Measurements from ENCODE around the gene PIK3C2G.

PIK3C2G gene

DNA sequence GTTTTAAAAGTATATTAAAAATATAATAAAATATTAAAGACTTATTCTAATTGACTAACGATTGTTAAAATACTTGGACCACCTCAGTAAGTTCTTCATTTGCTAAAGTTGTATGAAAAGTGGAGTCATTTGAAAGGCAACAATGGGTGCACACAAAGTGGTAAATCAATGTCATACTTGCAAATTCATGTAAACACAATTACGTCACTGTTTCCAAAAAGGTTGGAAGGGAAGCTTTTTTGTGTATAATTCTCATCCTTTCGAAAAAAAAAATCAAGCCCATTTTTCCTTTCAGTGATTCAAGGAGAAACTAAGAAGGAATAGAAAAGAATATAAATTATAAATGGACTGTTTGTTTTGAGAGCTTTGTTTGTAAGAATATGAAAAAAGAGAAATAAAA is 166.2 kb downstream of the PIK3C2G start:
- no peak for DNase-seq

DNA sequence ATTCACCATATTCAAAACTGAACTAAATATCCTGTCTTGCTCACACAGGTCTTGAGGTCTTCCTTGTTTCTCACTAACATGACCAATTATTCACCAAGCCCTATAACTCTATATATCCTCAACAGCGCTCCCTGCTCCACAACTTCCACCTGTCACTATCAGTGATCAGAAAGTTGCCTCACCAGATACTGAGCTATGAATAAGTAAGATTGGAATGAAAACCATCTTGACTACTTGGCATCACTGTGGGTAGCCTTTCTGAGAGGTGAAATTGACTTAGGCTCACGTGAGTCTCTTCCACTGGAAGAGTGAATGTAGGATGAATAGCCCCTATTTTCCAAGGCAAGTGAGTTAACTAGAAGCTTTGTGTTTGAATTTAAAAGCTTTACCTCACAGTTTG is 167.1 kb downstream of the PIK3C2G start:
- no peak for DNase-seq

DNA sequence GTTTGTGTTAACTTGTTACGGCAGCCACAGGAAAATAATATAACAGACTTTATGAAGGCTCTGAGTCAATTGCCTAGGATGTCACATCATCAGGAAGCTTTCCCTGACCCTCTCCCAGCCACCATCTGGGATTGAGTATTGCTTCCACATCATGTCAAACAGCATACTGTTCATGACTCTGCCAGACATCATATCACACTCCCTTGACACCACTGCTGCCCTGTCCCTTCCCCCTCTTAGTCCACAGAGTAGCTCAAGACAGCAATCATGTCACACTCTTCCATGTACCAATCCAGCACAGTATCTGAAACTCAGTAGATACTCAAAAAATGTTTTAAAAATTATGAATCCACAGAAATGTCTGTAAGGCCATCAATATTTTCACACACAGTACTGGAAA is 168.0 kb downstream of the PIK3C2G start:
- no peak for DNase-seq

DNA sequence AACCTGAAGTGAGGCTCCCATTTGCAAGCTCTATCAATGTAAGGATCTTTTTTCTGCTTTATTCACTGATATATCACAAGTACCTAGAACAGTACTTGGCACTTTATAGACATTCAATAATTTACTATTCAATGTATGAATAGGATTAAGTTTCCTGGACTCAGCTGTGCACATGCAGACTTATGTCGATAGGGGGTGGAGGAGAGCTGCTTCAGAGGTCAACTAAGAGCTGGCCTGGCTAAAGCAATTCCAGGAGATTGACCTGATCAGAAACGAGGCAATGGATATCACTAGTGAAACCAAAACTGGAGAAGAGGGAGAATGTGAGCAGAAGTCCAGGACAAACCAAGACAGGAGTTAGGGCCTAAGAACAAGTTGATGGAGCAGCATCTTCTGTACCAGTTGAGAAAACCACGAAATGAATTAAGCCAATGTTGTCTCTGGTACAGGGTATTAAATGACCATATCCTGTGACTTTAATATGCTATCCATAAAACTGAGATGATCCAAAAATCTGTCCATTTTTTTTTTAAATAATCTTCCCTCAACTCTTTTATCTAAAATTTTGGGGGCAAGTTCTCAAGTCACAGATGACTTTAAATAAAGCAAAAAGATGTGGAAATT is 169.2 kb downstream of the PIK3C2G start:
- peak; percentile 20 to 21 for DNase-seq

DNA sequence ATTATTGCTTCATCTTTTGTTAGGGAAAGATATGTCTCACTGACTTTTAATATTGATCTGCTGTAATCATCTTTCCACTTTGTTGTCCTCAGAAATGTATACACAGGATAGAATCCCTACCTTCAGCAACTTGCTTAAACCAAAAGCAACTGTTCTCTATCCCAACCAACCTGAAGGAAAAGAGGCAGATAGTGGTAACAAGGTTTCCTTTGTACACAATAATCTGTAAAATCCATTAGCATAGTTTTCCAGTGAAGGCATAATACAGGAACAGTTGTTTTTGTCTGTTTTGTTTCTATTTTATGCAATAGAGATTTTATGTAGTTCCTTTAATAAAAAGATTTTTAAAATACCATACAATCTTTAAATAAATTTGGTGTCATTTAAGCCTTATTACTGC is 170.5 kb downstream of the PIK3C2G start:
- DNase-seq: no peak

DNA sequence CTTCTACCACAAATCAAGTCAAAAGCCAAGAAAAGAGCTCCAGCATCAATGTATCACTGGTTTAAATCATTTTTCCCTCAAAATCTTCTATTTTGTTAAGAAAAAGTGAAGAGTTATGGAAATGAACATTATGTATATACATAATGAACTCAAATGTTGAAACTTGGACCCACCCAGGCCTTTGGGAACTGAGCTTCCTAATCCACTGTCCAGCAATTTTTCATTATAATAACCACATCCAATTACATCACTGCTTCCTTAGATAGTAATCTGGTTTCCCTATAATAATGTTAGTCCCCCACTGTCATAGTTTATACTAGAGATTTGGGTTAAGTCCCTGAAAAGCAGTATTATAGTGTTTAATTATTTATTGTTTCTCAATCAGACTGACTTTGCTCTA is 170.9 kb downstream of the PIK3C2G start:
- DNase-seq: no peak

DNA sequence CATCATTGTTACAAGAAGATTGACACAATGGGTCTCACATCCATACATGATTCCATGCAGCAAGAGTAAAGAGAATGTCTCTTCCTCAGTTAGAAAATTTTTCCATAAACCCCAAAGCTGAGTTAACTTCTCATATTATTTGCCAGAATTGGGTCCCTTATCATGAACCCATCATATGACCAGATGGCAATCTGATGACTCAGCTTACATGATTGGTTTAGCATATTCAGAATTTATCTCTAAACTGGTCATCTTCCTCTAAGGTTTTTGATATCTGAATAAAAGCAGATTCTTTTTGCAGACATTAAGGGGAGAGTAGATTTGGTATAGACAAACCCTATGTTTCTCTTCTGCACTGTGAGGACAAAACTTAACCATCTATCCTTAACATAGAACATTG is 174.9 kb downstream of the PIK3C2G start:
- DNase-seq: no peak

DNA sequence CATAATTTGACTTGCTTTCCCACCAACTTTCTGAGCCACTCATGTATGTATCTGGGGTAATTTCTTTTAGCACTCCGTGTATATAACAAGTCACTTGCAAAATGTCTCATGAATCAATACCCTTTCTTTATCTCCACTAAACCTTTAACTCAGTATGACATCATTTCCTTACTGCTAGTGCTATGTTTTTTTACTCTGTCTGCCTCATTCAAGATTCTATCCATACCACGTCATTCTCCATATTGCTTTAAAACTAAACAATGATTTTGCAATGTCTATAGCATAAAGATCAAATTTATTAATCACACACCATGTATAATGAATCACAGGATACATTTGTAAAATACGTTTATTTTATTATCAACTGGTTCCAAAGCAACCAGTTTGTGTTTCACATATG is 178.2 kb downstream of the PIK3C2G start:
- DNase-seq: no peak

DNA sequence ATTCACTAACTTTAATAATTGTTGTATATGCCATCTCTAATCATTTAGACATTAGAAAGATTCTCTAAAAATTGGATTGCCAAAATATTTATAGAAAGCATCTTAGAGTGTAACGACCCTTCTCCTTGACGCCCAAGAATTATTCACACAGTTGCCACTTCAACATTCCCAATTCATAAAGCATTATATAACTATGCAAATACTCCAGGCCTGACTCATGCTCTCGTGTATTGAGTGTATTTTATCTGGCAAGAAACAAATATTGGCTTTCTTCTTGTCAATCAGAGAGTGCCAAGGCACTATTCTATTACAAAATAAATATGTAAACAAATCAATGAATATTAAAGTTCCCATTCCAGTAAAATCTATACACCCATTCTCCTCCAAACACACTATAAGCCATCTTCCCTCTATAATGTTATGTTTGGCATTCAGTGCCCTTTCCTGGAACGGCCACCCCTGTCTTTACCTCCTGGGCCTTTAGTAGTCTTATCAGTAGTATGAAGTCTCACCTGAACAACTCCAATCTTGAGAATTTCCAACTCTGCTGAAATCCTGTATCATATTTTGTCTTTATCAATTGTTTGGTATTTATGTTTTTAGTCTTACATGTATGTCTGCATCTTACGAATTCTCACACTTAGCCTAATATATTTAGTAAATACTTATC is 182.6 kb downstream of the PIK3C2G start:
- no peak for DNase-seq

DNA sequence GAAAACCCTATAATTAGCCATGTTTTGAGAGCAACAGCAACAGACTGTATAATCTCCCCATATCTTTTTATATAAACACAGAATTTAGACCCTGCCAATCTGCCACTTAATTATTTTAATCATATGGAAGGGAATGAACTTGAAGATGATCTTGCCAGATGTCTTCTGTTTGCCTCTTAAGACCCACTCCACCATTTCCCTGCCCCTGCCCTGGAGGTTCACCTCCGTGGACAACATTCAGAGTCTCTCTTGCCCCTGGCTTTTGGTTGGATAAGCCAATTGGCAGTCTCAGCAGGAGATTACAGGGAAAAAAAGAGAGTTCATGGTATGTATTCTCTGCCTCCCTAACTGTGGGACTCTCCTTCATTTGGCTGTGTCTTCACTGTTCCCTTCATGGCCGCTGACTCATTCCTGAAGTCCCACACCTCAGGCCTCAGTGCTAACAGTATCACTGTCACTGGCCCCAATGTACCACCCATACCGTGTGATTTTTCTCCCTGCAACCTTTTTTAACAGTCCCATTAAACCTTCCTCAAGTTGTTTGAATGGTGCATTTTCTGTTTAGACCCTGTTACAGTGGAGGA is 184.8 kb downstream of the PIK3C2G start:
- DNase-seq: no peak

DNA sequence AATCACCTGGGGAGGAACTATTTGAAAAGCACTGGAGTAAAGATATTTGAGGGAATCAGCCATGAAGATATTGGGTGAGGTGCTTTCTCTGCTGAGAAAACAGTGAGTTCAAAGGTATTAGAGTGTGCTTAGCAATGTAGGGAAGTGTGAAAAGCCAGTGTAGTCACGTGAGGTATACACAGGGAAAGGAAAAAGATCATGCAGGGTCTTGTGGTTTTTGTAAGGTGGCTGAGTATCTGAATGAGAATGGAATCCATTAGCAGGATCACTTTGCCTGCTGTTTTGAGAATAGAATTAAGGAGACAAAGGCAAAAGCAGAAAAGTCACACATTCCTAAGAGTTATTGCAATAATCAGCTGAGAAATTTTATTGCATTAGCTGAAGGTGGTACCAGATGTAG is 193.0 kb downstream of the PIK3C2G start:
- DNase-seq: no peak

DNA sequence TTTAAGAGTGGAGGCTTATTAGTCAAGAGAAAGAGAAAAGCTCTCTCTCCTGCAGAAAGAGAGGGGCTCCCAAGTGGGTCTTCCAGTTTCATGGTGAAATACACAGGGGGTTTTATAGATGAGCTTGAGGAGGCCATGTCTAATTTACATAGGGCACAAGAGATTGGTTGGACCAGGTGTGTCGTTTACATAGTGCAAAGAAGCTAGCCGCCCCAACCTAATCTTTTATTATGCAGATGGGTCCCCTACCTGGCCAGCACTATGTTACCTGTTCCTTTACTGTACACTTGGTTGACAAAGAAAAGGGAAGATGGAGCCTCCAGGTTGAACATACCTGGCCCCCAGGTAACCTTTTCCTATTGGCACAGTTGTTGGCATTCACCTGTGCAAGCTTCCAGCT is 195.0 kb downstream of the PIK3C2G start:
- no peak for DNase-seq

DNA sequence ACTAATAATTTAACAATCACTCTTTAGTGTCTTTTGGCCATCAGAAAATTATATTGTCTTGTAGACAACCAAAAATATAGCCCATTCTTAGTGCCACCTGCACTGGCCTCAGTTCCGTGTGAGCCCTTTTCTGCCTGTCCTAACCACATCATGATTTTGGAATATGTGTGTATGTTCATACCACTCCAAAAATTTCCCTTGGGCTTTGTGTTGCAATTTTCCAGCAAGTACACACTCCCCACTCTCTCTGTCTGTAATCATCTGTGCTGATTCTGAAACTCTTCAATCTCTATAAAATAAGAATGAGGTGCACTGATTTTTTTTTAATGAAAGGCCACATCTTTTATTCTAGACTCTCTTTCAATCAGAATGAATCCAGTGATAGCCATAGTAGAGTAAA is 196.0 kb downstream of the PIK3C2G start:
- no peak for DNase-seq

DNA sequence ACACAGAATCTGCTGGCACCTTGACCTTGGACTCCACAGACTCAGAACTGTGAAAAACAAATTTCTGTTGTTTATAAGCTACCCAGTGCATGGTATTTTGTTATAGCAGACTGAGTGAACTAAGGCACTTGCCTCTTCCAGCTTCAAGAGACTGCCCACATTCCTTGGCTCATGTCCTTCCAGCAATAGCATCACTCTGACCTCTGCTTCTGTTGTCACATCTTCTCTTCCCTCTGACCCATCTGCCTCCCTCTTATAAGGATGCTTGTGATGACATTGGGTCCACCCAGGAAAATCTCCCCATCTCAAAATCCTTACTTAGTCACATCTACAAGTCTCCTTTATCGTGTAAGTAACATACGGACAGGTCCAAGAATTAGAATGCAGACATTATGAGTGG is 200.4 kb downstream of the PIK3C2G start:
- DNase-seq: no peak

DNA sequence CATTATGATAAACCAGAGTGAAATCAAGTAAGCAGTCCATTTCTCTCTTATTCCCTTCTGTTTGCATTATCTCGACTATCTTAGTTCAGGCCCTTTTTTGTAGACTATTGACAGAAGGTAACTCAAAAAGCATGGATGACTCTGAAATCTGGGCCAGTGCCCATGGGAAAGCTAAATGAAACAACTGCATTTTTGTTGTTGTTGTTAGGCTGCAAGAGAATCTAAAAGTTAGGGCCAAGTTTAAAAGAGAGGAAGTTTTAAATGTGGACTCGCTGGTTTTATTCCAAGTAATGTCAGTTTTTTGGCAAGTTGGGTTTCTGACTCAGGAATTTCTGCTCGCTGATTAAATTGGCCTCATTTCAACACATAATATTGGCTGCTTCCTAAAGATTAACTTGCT is 201.1 kb downstream of the PIK3C2G start:
- no peak for DNase-seq

DNA sequence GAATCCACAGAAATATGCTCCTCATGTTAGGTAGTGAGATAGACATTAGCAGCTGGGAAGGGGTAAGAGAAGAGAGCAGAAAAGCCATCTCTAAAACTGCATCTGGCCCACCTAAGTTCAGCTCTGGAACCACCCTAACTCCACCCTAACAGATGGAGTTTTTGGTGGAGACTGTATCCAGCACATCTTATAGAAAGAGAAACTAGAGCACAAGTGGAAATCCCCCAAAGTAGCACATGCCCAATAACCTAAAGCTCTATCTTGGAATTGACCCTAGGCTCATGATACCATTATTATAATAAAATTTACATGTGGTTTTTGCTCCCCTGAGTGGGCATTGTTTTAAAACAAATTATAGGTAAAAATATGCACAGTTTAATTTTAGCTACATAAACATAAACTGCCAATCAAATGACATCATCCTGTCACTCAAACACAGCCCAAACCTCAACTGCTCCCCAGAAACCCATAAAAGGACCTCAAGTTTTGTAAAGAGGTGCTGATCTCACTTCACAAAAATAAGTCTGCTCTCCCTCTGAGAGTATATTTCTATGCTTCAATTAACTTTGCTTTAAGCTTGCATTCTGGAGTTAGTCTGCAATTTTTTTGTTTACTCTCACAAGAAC is 206.4 kb downstream of the PIK3C2G start:
- no peak for DNase-seq

DNA sequence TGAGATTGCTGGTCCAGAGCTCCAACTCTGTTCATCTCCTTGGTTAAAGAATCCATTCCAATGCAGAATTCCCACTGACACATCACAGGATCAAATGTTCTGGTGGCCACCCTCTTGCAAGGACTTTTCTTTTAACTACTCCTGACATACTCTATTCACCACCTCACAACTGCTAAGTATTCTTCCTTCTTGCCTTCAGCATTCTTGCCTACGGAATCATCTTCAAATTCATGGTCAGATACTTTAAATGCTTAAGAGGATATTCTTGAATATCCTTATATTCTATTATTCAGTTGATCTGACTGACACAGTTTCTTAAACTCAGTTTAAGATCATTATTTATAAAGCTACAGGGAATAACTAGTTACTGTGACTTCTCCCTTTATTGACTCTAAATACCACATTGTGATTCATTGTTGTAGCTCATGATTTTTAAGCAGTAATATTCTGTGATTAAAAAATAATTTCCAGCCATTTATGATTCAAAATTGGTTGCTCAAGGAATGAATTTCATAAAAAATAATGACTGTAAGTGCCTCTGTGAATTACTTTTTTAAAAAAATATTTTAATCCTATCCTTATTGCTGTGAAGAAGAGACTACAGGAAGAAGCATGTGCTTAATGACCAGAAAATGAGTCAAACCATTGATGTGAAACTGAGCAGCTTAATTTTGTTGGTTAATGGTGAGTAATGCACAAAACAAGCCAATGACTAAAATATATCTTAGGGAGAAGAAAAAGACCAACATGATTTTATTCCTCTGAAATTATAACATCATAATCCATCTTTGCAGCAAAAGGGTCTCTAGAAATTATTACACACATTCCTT is 207.1 kb downstream of the PIK3C2G start:
- DNase-seq: no peak

DNA sequence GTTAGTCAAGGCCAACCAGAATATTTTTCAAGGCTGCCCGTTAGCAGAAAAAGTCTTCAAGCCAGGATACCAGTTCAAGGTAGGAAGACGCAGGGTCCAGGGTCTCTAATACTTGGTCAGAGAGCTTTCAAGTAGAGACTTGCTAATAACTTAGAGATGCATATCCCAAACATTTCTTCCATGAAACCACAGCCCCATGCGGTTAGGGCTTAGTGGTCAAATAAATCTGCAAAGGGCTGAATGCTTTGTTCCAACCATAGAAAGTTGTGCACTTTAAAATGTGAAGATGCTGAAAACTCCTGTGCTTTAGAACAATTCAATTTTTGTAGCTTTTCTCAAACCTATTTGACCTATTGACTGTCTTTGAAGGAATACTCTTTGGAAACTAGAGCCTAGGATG is 208.9 kb downstream of the PIK3C2G start:
- DNase-seq: no peak

DNA sequence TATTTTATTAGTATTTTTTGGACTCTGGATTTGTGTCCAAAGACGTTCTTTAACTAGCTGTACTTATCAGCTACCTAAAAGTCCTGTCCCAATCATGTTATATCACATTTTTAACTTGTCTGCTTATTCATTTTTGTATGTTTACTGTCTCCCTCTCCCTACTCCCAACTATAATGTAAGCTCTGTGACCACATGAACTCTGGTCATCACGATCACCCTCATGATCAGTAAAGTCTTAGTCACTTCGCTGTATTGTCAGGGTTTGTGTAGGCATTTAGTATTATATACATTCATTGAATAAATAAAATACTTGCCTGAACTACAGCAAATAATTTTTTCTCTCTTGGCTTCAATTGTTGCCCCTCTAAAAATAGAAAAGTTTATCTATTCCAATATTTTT is 211.0 kb downstream of the PIK3C2G start:
- no peak for DNase-seq

DNA sequence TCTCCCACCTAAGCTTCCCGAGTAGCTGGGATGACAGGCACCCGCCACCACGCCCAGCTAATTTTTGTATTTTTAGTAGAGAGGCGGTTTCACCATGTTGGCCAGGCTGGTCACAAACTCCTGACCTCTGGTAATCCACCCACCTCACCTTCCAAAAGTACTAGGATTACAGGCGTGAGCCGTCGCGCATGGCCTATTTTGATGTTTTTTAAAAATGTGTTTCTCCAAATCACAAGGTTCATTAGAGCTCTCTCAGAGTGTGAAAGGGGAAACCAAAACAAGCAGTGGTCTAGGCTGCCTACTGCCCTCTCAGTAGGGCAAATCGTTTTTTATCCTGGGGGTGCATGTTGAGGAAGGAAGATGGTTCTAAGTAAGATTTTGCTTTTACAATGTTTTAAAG is 211.5 kb downstream of the PIK3C2G start:
- no peak for DNase-seq

DNA sequence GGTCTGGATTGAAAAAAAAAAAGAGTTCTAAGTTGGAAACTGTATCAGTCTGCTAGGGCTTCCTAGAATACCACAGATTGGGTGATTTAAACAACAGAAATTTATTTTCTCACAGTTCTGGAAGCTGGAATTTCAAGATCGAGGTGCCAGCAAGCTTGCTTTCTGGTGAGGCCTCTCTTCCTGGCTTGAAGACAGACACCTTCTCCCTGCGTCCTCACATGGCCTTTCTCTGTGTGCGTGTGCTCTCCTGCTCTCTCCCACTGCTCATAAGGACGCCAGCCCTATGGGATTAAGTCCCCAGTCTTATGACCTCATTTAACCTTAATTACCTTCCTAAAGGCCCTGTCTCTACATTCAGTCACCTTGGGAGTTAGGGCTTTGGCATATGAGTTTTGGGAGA is 215.5 kb downstream of the PIK3C2G start:
- DNase-seq: no peak

DNA sequence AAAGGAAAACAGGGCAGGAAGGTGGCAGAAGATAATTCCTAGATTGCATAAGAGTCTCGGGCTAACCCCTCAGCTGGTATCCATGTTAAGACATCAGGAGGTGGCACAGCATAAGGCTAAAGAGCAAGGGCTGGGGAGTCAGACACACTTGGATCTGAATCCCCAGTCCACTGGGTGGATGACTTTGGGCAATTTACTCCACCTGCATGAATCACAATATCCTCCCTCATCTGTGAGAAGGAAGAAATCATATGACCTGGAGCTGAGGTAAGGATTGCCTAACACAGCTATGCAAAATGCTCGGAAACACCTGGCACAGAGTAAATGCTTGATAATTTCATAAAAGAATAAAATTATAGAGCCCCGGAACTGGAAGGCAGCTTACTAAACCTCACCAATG is 217.9 kb downstream of the PIK3C2G start:
- no peak for DNase-seq

DNA sequence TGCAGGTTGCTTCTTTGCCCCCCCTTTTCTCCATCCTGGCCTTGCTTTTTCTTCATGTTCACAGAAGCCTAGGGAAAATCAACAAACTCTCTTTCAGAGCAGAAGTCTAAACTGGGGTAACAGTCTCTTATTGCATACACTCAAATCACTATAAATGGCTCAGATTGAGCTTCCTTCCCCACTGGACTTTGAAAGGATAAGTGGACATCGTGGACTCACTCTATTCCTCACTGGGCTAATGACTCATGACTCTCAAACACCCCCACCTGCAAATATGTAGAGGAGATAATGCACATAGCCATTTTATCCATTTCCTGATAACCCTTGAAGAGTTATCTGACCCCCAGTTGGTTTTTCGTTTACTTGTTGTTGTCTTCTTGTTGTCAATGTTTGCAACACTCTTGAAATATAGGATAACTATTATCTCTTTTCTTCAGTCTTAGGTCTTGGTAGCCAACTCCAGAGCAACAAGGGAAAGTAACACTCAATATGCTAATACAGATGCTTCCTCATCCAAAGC is 221.3 kb downstream of the PIK3C2G start:
- no peak for DNase-seq
